Activated CD8-positive, alpha-beta T cell treated with anti-CD3 and anti-CD28 coated beads for 36 hours (primary cell): ENCODE results near the gene RAD51B. TPM values are rescaled to one million over a fixed set of nuclear protein-coding genes. Genes with fewer than 3 reads are reported as not detected.

ENCODE experiments used
- ATAC-seq: fragments of 200-7000 bp; cut with Tn5 transposase; one replicate; pipeline ENCODE4 v1.10.0; 2021; ENCODE audit warnings: mild to moderate bottlenecking, moderate library complexity
- CTCF ChIA-PET: fragments of 350-600 bp; sonication (Branson Sonifier 250); formaldehyde crosslinking; loops from one replicate; lab custom pipeline; 2021; ENCODE audit warnings: antibody characterized with exemption; lab: Charles Lee
- POLR2A ChIA-PET: fragments of 350-600 bp; sonication (Branson Sonifier 250); formaldehyde crosslinking; loops from one replicate; lab custom pipeline; 2021; ENCODE audit warnings: antibody characterized with exemption; lab: Charles Lee
- DNase-seq: peaks from one replicate; pipeline ENCODE4 v3.0.0-alpha.2; 2020
- H3K27ac Mint-ChIP-seq: one replicate; pipeline ENCODE4 v1.8.0; 2021; ENCODE audit warnings: mild to moderate bottlenecking, mixed read lengths
- H3K27me3 Mint-ChIP-seq: one replicate; pipeline ENCODE4 v1.8.0; 2021; ENCODE audit warnings: mixed read lengths
- H3K36me3 Mint-ChIP-seq: one replicate; pipeline ENCODE4 v1.8.0; 2021; ENCODE audit warnings: low read depth, mixed read lengths
- H3K4me1 Mint-ChIP-seq: one replicate; pipeline ENCODE4 v1.8.0; 2021; ENCODE audit warnings: low read depth, mixed read lengths
- H3K4me3 Mint-ChIP-seq: one replicate; pipeline ENCODE4 v1.8.0; 2021; ENCODE audit warnings: mild to moderate bottlenecking, moderate library complexity, mixed read lengths
- H3K9me3 Mint-ChIP-seq: one replicate; pipeline ENCODE4 v1.8.0; 2021; ENCODE audit warnings: mixed read lengths
- CTCF ChIP-seq: fragments of 200-600 bp; IDR thresholded peaks from one replicate; pipeline ENCODE4 v1.8.0; 2022; ENCODE audit warnings: antibody characterized with exemption, mild to moderate bottlenecking
- intact Hi-C: fragments of 100-400 bp; cut with micrococcal nuclease; formaldehyde crosslinking; loops from one replicate; pipeline ENCODE4 v1.10.0; 2022
- total RNA-seq, 2 experiments: library from RNA; stranded (reverse); gene quantifications; one replicate each; pipeline ENCODE4 v1.2.3, GENCODE V29; 2021

The RAD51B gene
- total RNA-seq, 2 experiments from 2014 or later: 38.2 to 40.6 TPM

- ATAC-seq (no peak), DNase-seq (no peak)
- Mint-ChIP-seq H3K27me3 (no peaks in the 10 kb centered on the region), H3K36me3 (peaks cover 6% of the 10 kb centered on the region), H3K9me3 (no peaks in the 10 kb centered on the region), H3K4me1 (peaks cover 21% of the 10 kb centered on the region), H3K4me3 (no peak overlapping the region), H3K27ac (no peak overlapping the region)
- CTCF ChIA-PET: no interaction called here
- no peak for TF ChIP-seq CTCF
- intact Hi-C loops: no loop called here
- POLR2A ChIA-PET: interaction anchor here (0.7 kb wide), 1 partner anchor 15 kb away, joined by 3 read pairs; no protein-coding TSS in a partner anchor
Measured at GRCh38 chr14:68317239-68317638, 497.7 kb downstream of the RAD51B start.

DNA sequence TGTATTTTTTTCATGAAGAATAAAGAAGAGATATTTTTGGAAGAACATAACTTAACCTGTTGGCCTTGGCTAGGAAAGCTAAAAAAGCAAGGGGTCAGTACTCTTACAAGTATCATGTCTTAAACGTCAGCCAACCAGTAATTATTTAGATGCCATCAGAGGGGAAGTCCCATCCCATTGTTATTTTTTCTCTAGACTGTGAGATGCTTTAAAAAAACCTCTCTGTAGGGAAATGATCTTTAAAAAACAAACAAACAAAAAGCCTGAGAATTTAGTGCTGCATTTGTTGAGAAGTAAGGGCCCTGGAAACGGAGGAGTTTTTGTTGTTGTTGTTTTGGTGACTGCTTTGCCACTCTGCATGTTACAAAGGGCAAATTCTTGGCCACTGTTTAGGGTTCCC lies 499.2 kb downstream of the RAD51B start:
- ChIA-PET CTCF (interaction anchor here (0.9 kb wide), 1 partner anchor 385 kb away, joined by 3 read pairs; no protein-coding TSS in a partner anchor), POLR2A (no interaction called here)
- Mint-ChIP-seq H3K36me3 (peaks cover 6% of the 10 kb centered on the region), H3K9me3 (no peaks in the 10 kb centered on the region), H3K27ac (no peak overlapping the region), H3K4me1 (peaks cover 10% of the 10 kb centered on the region), H3K27me3 (no peaks in the 10 kb centered on the region), H3K4me3 (no peak overlapping the region)
- intact Hi-C loops: no loop called here
- ATAC-seq: no peak
- DNase-seq: no peak
- no peak for TF ChIP-seq CTCF

DNA sequence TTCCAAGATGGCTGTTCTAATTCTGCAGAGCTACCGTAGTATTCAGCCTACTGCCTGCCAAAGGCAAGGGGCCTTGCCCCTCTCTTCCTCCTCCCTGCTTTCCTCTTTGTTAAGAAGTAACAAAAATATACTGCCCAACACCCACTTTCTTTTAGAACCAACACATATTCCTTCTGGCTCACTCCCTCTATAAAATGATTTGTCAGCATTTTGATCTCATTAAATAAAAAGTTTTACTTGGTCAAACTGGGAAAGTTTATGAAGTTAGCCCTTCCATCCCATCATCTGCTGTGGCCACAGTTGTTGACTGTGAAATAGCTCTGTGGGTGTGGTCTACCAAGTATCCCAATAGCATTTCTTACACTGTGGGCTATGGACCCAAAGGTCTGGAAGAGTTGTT lies 500.9 kb downstream of the RAD51B start:
- ATAC-seq: no peak
- peaks cover 6% of the 10 kb centered on the region for H3K4me1 Mint-ChIP-seq
- H3K36me3 Mint-ChIP-seq: peaks cover 2% of the 10 kb centered on the region
- TF ChIP-seq CTCF: no peak
- intact Hi-C loops: no loop called here
- no peak overlapping the region for H3K4me3 Mint-ChIP-seq
- H3K9me3 Mint-ChIP-seq: no peaks in the 10 kb centered on the region
- H3K27ac Mint-ChIP-seq: no peak overlapping the region
- no peak for DNase-seq
- ChIA-PET POLR2A (no interaction called here), CTCF (no interaction called here)
- H3K27me3 Mint-ChIP-seq: no peaks in the 10 kb centered on the region

DNA sequence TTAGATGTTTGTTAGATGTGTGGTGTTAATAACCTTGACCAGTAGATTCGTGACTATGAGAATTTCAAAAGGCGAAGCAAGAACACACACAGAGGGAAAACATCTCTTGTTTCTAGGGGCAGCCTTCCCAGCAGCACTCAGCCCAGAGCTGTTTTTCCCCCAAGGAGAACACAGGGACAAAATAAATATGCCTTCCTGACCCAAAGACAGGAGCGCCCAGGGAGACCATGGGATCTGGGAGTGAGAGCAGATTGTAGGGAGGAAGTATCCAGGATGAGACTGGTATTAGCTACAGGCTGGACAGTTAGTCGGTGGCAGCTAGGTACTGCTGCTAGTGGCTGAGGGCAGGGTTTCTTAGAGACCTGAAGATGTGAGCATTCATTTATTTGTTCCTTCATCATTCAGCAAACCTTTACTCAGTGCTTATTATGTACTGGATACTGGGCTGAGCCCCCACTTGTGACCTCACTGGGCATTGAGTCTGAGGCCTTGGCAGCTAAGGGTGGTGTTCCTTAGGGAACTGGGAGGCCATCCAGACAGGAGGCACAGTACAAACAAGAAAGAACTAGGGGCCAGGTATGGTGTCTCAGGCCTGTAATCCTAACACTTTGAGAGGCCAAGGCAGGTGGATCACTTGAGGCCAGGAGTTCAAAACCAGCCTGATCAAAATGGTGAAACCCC lies 503.5 kb downstream of the RAD51B start:
- ATAC-seq: no peak
- no peaks in the 10 kb centered on the region for H3K27me3 Mint-ChIP-seq
- no peaks in the 10 kb centered on the region for H3K9me3 Mint-ChIP-seq
- TF ChIP-seq CTCF: no peak
- no peak overlapping the region for H3K27ac Mint-ChIP-seq
- H3K4me1 Mint-ChIP-seq: peaks cover 2% of the 10 kb centered on the region
- ChIA-PET POLR2A (no interaction called here), CTCF (interaction anchor here (1.5 kb wide), 1 partner anchor 13 kb away, joined by 6 read pairs; no protein-coding TSS in a partner anchor)
- H3K36me3 Mint-ChIP-seq: no peaks in the 10 kb centered on the region
- H3K4me3 Mint-ChIP-seq: no peak overlapping the region
- DNase-seq: no peak
- intact Hi-C loops: no loop called here

- Mint-ChIP-seq H3K36me3 (no peaks in the 10 kb centered on the region), H3K9me3 (no peaks in the 10 kb centered on the region), H3K4me1 (peaks cover 2% of the 10 kb centered on the region), H3K4me3 (no peak overlapping the region), H3K27ac (no peak overlapping the region), H3K27me3 (no peaks in the 10 kb centered on the region)
- no peak for TF ChIP-seq CTCF
- POLR2A ChIA-PET: no interaction called here
- ATAC-seq: no peak
- CTCF ChIA-PET: no interaction called here
- intact Hi-C loops: no loop called here
- no peak for DNase-seq
Measured at GRCh38 chr14:68325267-68325807, 505.8 kb downstream of the RAD51B start.
